ENCODE measurements around the gene INTS6.

DNA sequence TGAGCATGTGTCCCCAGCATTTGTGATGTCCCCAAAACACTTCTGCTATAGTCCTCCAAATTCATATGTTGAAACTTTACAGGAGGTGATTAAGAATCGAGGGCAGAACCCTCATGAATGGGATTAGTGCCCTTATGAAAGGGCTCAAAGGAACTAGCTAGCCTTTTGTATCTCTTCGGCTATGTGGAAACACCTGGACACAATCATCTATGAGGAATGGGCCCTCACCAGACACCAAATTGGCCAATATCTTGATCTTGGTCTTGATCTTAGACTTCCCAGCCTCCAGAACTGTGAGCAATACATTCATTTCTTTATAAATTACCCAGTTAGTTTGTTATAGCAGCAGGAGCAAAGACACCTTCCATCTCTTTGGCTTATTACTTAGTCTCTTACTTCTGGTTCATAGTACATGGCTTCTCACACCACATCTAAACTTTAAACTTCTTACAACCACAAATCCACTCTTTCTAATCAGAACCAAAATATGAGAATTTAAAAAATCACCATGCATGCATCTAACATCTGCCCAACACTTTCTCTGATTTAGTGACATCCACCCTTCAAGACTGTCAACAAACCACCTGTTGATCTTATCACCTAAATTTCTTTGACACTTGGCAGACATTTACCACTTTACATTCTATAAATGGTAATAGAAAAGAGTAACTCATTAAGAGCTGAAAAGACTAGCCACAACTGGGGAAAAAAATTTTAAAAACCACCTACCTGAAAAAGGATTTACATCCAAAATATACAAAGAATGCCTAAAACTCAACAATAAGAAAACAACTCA is 120.1 kb downstream of the INTS6 start:
- TF ChIP-seq, protein P1, sequence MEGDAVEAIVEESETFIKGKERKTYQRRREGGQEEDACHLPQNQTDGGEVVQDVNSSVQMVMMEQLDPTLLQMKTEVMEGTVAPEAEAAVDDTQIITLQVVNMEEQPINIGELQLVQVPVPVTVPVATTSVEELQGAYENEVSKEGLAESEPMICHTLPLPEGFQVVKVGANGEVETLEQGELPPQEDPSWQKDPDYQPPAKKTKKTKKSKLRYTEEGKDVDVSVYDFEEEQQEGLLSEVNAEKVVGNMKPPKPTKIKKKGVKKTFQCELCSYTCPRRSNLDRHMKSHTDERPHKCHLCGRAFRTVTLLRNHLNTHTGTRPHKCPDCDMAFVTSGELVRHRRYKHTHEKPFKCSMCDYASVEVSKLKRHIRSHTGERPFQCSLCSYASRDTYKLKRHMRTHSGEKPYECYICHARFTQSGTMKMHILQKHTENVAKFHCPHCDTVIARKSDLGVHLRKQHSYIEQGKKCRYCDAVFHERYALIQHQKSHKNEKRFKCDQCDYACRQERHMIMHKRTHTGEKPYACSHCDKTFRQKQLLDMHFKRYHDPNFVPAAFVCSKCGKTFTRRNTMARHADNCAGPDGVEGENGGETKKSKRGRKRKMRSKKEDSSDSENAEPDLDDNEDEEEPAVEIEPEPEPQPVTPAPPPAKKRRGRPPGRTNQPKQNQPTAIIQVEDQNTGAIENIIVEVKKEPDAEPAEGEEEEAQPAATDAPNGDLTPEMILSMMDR (IDR thresholded peaks at IDR 0.05) = no peak
- no peak for TF ChIP-seq EZH2 (IDR thresholded peaks at IDR 0.05; ENCODE audit: borderline replicate concordance, insufficient read depth, low read depth, low read length, poor library complexity, severe bottlenecking)

Data from B cell (primary cell).